ENCODE measurements around the gene SERHL2.
A peak's percentile ranks its signal among the peaks of the same experiment; 100 is the strongest.
"Not testable (repeated sequence)": the region's sequence is repeated elsewhere in the genome, so short reads cannot be mapped to it uniquely, and the experiment has no call there.

SERHL2 gene

GRCh38 chr22:42553475-42554361, at the start of gene SERHL2:
Gene SERHL2 (plus strand): TSS chr22:42553956. CDS start chr22:42554021, 65 bp downstream.
- no peaks in the 10 kb centered on the region for H3K27me3 Mint-ChIP-seq
- H3K27ac Mint-ChIP-seq, result peak within 1 kb of the TSS; percentile 71
- peaks cover 14% of the 10 kb centered on the region for H3K4me1 Mint-ChIP-seq (ENCODE audit: low read depth)
- H3K4me3 Mint-ChIP-seq, result peak within 1 kb of the TSS; percentile 76
- no peaks in the 10 kb centered on the region for H3K36me3 Mint-ChIP-seq (ENCODE audit: low read depth)
- peak; percentile 89 for DNase-seq
- no peaks in the 10 kb centered on the region for H3K9me3 Mint-ChIP-seq

- H3K27me3 Mint-ChIP-seq; H3K4me1 Mint-ChIP-seq (ENCODE audit: low read depth); H3K9me3 Mint-ChIP-seq; H3K27ac Mint-ChIP-seq; H3K4me3 Mint-ChIP-seq: not testable (repeated sequence)
- peaks cover 21% of the 10 kb centered on the region for H3K36me3 Mint-ChIP-seq (ENCODE audit: low read depth)
- DNase-seq, result peak; percentile 44
Observed at GRCh38 chr22:42508327-42508974, 45.3 kb upstream of the SERHL2 start.

- not testable (repeated sequence) for H3K9me3 Mint-ChIP-seq; H3K4me3 Mint-ChIP-seq; H3K27me3 Mint-ChIP-seq; H3K27ac Mint-ChIP-seq; H3K4me1 Mint-ChIP-seq (ENCODE audit: low read depth)
- H3K36me3 Mint-ChIP-seq (ENCODE audit: low read depth), result peaks cover 25% of the 10 kb centered on the region
- peak; percentile 46 for DNase-seq
Observed at GRCh38 chr22:42508975-42509364, 44.8 kb upstream of the SERHL2 start.

- peaks cover 30% of the 10 kb centered on the region for H3K36me3 Mint-ChIP-seq (ENCODE audit: low read depth)
- H3K27ac Mint-ChIP-seq, result peak overlapping the region; percentile 44
Observed at GRCh38 chr22:42509548-42509947, 44.2 kb upstream of the SERHL2 start.

GRCh38 chr22:42511401-42511891, 42.3 kb upstream of the SERHL2 start:
- H3K27ac Mint-ChIP-seq, result peak overlapping the region; percentile 50
- H3K4me3 Mint-ChIP-seq, result no peak overlapping the region
- peak; percentile 39 for DNase-seq
- no peaks in the 10 kb centered on the region for H3K4me1 Mint-ChIP-seq (ENCODE audit: low read depth)
- H3K36me3 Mint-ChIP-seq (ENCODE audit: low read depth), result peaks cover 43% of the 10 kb centered on the region
- no peaks in the 10 kb centered on the region for H3K9me3 Mint-ChIP-seq
- H3K27me3 Mint-ChIP-seq, result no peaks in the 10 kb centered on the region

More at GRCh38 chr22:42509548-42509947, 44.2 kb upstream of the SERHL2 start:
- peak; percentile 37 for DNase-seq
- H3K4me1 Mint-ChIP-seq (ENCODE audit: low read depth), result no peaks in the 10 kb centered on the region
- H3K9me3 Mint-ChIP-seq, result no peaks in the 10 kb centered on the region
- no peak overlapping the region for H3K4me3 Mint-ChIP-seq
- no peaks in the 10 kb centered on the region for H3K27me3 Mint-ChIP-seq

- H3K36me3 Mint-ChIP-seq (ENCODE audit: low read depth), result peaks cover 51% of the 10 kb centered on the region
- not testable (repeated sequence) for H3K4me1 Mint-ChIP-seq (ENCODE audit: low read depth); DNase-seq; H3K4me3 Mint-ChIP-seq; H3K9me3 Mint-ChIP-seq; H3K27me3 Mint-ChIP-seq
- peak overlapping the region; percentile 47 for H3K27ac Mint-ChIP-seq
Observed at GRCh38 chr22:42512273-42512990, 41.3 kb upstream of the SERHL2 start.

GRCh38 chr22:42514331-42514730, 39.4 kb upstream of the SERHL2 start:
- DNase-seq; H3K4me1 Mint-ChIP-seq (ENCODE audit: low read depth); H3K4me3 Mint-ChIP-seq; H3K27ac Mint-ChIP-seq; H3K9me3 Mint-ChIP-seq; H3K27me3 Mint-ChIP-seq: not testable (repeated sequence)
- peaks cover 64% of the 10 kb centered on the region for H3K36me3 Mint-ChIP-seq (ENCODE audit: low read depth)

GRCh38 chr22:42515304-42515703, 38.5 kb upstream of the SERHL2 start:
- DNase-seq, H3K4me3 Mint-ChIP-seq, H3K9me3 Mint-ChIP-seq, H3K27me3 Mint-ChIP-seq: not testable (repeated sequence)
- peaks cover 14% of the 10 kb centered on the region for H3K4me1 Mint-ChIP-seq (ENCODE audit: low read depth)
- H3K27ac Mint-ChIP-seq, result peak overlapping the region; percentile 63
- H3K36me3 Mint-ChIP-seq (ENCODE audit: low read depth), result peaks cover 64% of the 10 kb centered on the region

- no peaks in the 10 kb centered on the region for H3K27me3 Mint-ChIP-seq
- H3K9me3 Mint-ChIP-seq, result no peaks in the 10 kb centered on the region
- H3K4me3 Mint-ChIP-seq, result no peak overlapping the region
- H3K4me1 Mint-ChIP-seq (ENCODE audit: low read depth), result peaks cover 17% of the 10 kb centered on the region
- H3K27ac Mint-ChIP-seq, result peak overlapping the region; percentile 76
- H3K36me3 Mint-ChIP-seq (ENCODE audit: low read depth), result peaks cover 60% of the 10 kb centered on the region
- DNase-seq, result no peak
Observed at GRCh38 chr22:42515896-42516295, 37.9 kb upstream of the SERHL2 start.

- Mint-ChIP-seq H3K27ac (peak overlapping the region; percentile 82), H3K36me3 (ENCODE audit: low read depth) (peaks cover 51% of the 10 kb centered on the region), H3K4me3 (peak overlapping the region; percentile 72), H3K4me1 (ENCODE audit: low read depth) (peaks cover 18% of the 10 kb centered on the region)
- not testable (repeated sequence) for DNase-seq, H3K27me3 Mint-ChIP-seq, H3K9me3 Mint-ChIP-seq
Observed at GRCh38 chr22:42517103-42517502, 36.7 kb upstream of the SERHL2 start.

- peaks cover 39% of the 10 kb centered on the region for H3K36me3 Mint-ChIP-seq (ENCODE audit: low read depth)
- not testable (repeated sequence) for H3K27me3 Mint-ChIP-seq, DNase-seq, H3K9me3 Mint-ChIP-seq
- peak overlapping the region; percentile 93 for H3K4me3 Mint-ChIP-seq
- peaks cover 18% of the 10 kb centered on the region for H3K4me1 Mint-ChIP-seq (ENCODE audit: low read depth)
- H3K27ac Mint-ChIP-seq, result peak overlapping the region; percentile 96
Observed at GRCh38 chr22:42518638-42519524, 34.9 kb upstream of the SERHL2 start.

GRCh38 chr22:42519525-42520401, 34.0 kb upstream of the SERHL2 start, which contains the start of gene RRP7A:
Gene RRP7A (minus strand): TSS chr22:42519796. CDS start chr22:42519786, 10 bp downstream.
- H3K27ac Mint-ChIP-seq, result peak within 1 kb of the TSS; percentile 96
- peak; percentile 88 for DNase-seq
- peaks cover 18% of the 10 kb centered on the region for H3K4me1 Mint-ChIP-seq (ENCODE audit: low read depth)
- H3K4me3 Mint-ChIP-seq, result peak within 1 kb of the TSS; percentile 93
- H3K9me3 Mint-ChIP-seq, result no peaks in the 10 kb centered on the region
- no peaks in the 10 kb centered on the region for H3K27me3 Mint-ChIP-seq
- peaks cover 34% of the 10 kb centered on the region for H3K36me3 Mint-ChIP-seq (ENCODE audit: low read depth)

GRCh38 chr22:42521228-42521546, 32.6 kb upstream of the SERHL2 start:
- Mint-ChIP-seq H3K9me3 (no peaks in the 10 kb centered on the region), H3K36me3 (ENCODE audit: low read depth) (peaks cover 24% of the 10 kb centered on the region), H3K27me3 (no peaks in the 10 kb centered on the region), H3K27ac (no peak overlapping the region), H3K4me3 (no peak overlapping the region), H3K4me1 (ENCODE audit: low read depth) (peaks cover 18% of the 10 kb centered on the region)
- DNase-seq, result no peak

Data from activated T-cell treated with anti-CD3 and anti-CD28 coated beads, Interleukin-2, amount 50 U/mL, for 24 hours (primary cell).